ENCODE results near the gene SP5. TPM values are rescaled to one million over a fixed set of nuclear protein-coding genes. Genes with fewer than 3 reads are reported as not detected.

Gene SP5
- total and polyA plus RNA-seq, 9 of the 15 experiments (the other 6 are each of a cell fraction or from before 2014, with no cell fraction given) = 0.03 to 1.7 (median 0.16) TPM; not detected in 1

DNA sequence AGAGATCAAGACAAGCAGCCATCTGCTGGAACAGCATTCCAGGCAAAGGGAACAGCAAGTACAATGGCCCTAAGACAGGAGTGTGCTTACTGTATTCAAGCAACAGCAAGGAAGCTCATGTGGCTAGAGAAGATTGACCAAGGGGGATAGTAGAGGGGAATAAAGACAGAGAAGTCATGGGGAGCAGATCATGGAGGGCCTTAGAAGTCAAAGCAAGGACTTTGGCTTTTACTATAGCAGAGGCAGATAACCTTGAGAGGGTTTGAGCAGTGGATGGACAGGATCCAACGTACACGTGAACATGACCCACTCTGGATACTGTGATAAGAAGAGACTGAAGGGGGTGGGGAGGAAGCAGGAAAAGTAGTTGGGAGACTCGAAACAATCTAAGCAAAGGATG, 26.9 kb downstream of the SP5 start (continued):
- TF ChIP-seq ZBTB17 (CRISPR knock-in tag; IDR thresholded peaks at IDR 0.05) (no peak), POLR3G (IDR thresholded peaks at IDR 0.05; ENCODE audit: extremely low read depth, insufficient read length, insufficient replicate concordance) (no peak), TOE1 (IDR thresholded peaks at IDR 0.05; ENCODE audit: borderline replicate concordance) (no peak), TOE1 (CRISPR knock-in tag; IDR thresholded peaks at IDR 0.05; ENCODE audit: borderline replicate concordance, low read depth) (no peak), SMAD2 (IDR thresholded peaks at IDR 0.05; ENCODE audit: low read depth, low read length) (no peak), CBFB (CRISPR knock-in tag; IDR thresholded peaks at IDR 0.05) (no peak), FOXA3 (CRISPR knock-in tag; conservative IDR thresholded peaks at IDR 0.05 in 1 of 2, IDR thresholded peaks at IDR 0.05 in 1 of 2) (no peak), SMARCE1 (IDR thresholded peaks at IDR 0.05) (no peak), KDM1A (IDR thresholded peaks at IDR 0.05) (peak; percentile 64 to 81; a peak in 3 of 4 replicates), CBX8 (IDR thresholded peaks at IDR 0.05; ENCODE audit: borderline replicate concordance, extremely low read depth, low read depth, low read length, poor library complexity, severe bottlenecking) (no peak), ZNF23 (CRISPR knock-in tag; IDR thresholded peaks at IDR 0.05) (no peak), KLF13 (tag; IDR thresholded peaks at IDR 0.05; ENCODE audit: borderline replicate concordance, low read depth) (no peak), ZNF507 (tag; conservative IDR thresholded peaks at IDR 0.05) (no peak)
- TF ChIP-seq, protein P1, sequence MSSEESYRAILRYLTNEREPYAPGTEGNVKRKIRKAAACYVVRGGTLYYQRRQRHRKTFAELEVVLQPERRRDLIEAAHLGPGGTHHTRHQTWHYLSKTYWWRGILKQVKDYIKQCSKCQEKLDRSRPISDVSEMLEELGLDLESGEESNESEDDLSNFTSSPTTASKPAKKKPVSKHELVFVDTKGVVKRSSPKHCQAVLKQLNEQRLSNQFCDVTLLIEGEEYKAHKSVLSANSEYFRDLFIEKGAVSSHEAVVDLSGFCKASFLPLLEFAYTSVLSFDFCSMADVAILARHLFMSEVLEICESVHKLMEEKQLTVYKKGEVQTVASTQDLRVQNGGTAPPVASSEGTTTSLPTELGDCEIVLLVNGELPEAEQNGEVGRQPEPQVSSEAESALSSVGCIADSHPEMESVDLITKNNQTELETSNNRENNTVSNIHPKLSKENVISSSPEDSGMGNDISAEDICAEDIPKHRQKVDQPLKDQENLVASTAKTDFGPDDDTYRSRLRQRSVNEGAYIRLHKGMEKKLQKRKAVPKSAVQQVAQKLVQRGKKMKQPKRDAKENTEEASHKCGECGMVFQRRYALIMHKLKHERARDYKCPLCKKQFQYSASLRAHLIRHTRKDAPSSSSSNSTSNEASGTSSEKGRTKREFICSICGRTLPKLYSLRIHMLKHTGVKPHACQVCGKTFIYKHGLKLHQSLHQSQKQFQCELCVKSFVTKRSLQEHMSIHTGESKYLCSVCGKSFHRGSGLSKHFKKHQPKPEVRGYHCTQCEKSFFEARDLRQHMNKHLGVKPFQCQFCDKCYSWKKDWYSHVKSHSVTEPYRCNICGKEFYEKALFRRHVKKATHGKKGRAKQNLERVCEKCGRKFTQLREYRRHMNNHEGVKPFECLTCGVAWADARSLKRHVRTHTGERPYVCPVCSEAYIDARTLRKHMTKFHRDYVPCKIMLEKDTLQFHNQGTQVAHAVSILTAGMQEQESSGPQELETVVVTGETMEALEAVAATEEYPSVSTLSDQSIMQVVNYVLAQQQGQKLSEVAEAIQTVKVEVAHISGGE (CRISPR knock-in tag; IDR thresholded peaks at IDR 0.05) = no peak
- TF ChIP-seq, protein P2, sequence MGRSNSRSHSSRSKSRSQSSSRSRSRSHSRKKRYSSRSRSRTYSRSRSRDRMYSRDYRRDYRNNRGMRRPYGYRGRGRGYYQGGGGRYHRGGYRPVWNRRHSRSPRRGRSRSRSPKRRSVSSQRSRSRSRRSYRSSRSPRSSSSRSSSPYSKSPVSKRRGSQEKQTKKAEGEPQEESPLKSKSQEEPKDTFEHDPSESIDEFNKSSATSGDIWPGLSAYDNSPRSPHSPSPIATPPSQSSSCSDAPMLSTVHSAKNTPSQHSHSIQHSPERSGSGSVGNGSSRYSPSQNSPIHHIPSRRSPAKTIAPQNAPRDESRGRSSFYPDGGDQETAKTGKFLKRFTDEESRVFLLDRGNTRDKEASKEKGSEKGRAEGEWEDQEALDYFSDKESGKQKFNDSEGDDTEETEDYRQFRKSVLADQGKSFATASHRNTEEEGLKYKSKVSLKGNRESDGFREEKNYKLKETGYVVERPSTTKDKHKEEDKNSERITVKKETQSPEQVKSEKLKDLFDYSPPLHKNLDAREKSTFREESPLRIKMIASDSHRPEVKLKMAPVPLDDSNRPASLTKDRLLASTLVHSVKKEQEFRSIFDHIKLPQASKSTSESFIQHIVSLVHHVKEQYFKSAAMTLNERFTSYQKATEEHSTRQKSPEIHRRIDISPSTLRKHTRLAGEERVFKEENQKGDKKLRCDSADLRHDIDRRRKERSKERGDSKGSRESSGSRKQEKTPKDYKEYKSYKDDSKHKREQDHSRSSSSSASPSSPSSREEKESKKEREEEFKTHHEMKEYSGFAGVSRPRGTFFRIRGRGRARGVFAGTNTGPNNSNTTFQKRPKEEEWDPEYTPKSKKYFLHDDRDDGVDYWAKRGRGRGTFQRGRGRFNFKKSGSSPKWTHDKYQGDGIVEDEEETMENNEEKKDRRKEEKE (IDR thresholded peaks at IDR 0.05; ENCODE audit: borderline replicate concordance in 1 of 2, control insufficient read depth in 1 of 2, low read depth in 2 of 2, low read length in 1 of 2) = no peak
- TF ChIP-seq, protein P3, sequence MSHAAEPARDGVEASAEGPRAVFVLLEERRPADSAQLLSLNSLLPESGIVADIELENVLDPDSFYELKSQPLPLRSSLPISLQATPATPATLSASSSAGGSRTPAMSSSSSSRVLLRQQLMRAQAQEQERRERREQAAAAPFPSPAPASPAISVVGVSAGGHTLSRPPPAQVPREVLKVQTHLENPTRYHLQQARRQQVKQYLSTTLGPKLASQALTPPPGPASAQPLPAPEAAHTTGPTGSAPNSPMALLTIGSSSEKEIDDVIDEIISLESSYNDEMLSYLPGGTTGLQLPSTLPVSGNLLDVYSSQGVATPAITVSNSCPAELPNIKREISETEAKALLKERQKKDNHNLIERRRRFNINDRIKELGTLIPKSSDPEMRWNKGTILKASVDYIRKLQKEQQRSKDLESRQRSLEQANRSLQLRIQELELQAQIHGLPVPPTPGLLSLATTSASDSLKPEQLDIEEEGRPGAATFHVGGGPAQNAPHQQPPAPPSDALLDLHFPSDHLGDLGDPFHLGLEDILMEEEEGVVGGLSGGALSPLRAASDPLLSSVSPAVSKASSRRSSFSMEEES (CRISPR knock-in tag; IDR thresholded peaks at IDR 0.05) = no peak
- TF ChIP-seq, protein P4, sequence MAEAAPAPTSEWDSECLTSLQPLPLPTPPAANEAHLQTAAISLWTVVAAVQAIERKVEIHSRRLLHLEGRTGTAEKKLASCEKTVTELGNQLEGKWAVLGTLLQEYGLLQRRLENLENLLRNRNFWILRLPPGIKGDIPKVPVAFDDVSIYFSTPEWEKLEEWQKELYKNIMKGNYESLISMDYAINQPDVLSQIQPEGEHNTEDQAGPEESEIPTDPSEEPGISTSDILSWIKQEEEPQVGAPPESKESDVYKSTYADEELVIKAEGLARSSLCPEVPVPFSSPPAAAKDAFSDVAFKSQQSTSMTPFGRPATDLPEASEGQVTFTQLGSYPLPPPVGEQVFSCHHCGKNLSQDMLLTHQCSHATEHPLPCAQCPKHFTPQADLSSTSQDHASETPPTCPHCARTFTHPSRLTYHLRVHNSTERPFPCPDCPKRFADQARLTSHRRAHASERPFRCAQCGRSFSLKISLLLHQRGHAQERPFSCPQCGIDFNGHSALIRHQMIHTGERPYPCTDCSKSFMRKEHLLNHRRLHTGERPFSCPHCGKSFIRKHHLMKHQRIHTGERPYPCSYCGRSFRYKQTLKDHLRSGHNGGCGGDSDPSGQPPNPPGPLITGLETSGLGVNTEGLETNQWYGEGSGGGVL (CRISPR knock-in tag; IDR thresholded peaks at IDR 0.05) = no peak
